GM19023 (cell line): Measurements from ENCODE around the gene GATAD2A.
"Not testable (repeated sequence)": the region's sequence is repeated elsewhere in the genome, so short reads cannot be mapped to it uniquely, and the experiment has no call there.

ENCODE experiments used
- ATAC-seq: cut with Tn5 transposase; IDR thresholded peaks from one replicate; pipeline ENCODE4 v1.9.1; 2021; ENCODE audit warnings: mild to moderate bottlenecking, moderate library complexity; ENCODE audit not compliant: unreplicated experiment

The GATAD2A gene

GRCh38 chr19:19464339-19465098, 59.0 kb downstream of the GATAD2A start:
- no peak for ATAC-seq

- ATAC-seq: no peak
Measured at GRCh38 chr19:19465436-19466070, 60.1 kb downstream of the GATAD2A start.

- ATAC-seq: no peak
Measured at GRCh38 chr19:19466201-19466600, 60.7 kb downstream of the GATAD2A start.

GRCh38 chr19:19468424-19469050, 63.1 kb downstream of the GATAD2A start:
- ATAC-seq: no peak

- ATAC-seq: no peak
Measured at GRCh38 chr19:19470579-19470978, 65.1 kb downstream of the GATAD2A start.

- ATAC-seq: no peak
Measured at GRCh38 chr19:19471682-19472081, 66.2 kb downstream of the GATAD2A start.

- ATAC-seq: not testable (repeated sequence)
Measured at GRCh38 chr19:19472106-19472505, 66.6 kb downstream of the GATAD2A start.

GRCh38 chr19:19475015-19475765, 69.7 kb downstream of the GATAD2A start:
- no peak for ATAC-seq

GRCh38 chr19:19475849-19476828, 70.7 kb downstream of the GATAD2A start:
- no peak for ATAC-seq

- no peak for ATAC-seq
Measured at GRCh38 chr19:19477705-19478383, 72.4 kb downstream of the GATAD2A start.

GRCh38 chr19:19480688-19481087, 75.2 kb downstream of the GATAD2A start:
- ATAC-seq: no peak

- ATAC-seq: no peak
Measured at GRCh38 chr19:19482809-19483596, 77.5 kb downstream of the GATAD2A start.

- ATAC-seq: no peak
Measured at GRCh38 chr19:19485161-19485997, 79.9 kb downstream of the GATAD2A start.

GRCh38 chr19:19485998-19486290, 80.5 kb downstream of the GATAD2A start:
- no peak for ATAC-seq

GRCh38 chr19:19486343-19487076, 81.0 kb downstream of the GATAD2A start:
- ATAC-seq: no peak

GRCh38 chr19:19487077-19487949, 81.8 kb downstream of the GATAD2A start:
- ATAC-seq: no peak
